HG03439 (cell line): ENCODE results near the gene LLPH.
A peak's percentile ranks its signal among the peaks of the same experiment; 100 is the strongest.

Experiments used
- ATAC-seq: cut with Tn5 transposase; IDR thresholded peaks from one replicate; pipeline ENCODE4 v1.9.1; 2021; ENCODE audit warnings: mild to moderate bottlenecking, moderate library complexity; ENCODE audit not compliant: unreplicated experiment

The LLPH gene

GRCh38 chr12:66143868-66144267, 13.3 kb upstream of the LLPH start:
- no peak for ATAC-seq

GRCh38 chr12:66142826-66143225, 12.3 kb upstream of the LLPH start:
- ATAC-seq, result no peak

GRCh38 chr12:66141299-66141698, 10.7 kb upstream of the LLPH start:
- ATAC-seq, result no peak

GRCh38 chr12:66140731-66141130, 10.2 kb upstream of the LLPH start:
- ATAC-seq, result no peak

- no peak for ATAC-seq
Measured at GRCh38 chr12:66139328-66139727, 8.8 kb upstream of the LLPH start.

- ATAC-seq, result no peak
Measured at GRCh38 chr12:66137937-66138336, 7.4 kb upstream of the LLPH start.

- no peak for ATAC-seq
Measured at GRCh38 chr12:66132408-66132807, 1.9 kb upstream of the LLPH start.

GRCh38 chr12:66131067-66131688, 628 bp upstream of the LLPH start:
- peak; percentile 15 for ATAC-seq

- no peak for ATAC-seq
Measured at GRCh38 chr12:66129934-66130266, 650 bp downstream of the LLPH start.

GRCh38 chr12:66127650-66128049, 2.9 kb downstream of the LLPH start:
- ATAC-seq, result no peak

GRCh38 chr12:66120477-66120876, 10.1 kb downstream of the LLPH start:
- no peak for ATAC-seq

GRCh38 chr12:66119870-66120241, 10.7 kb downstream of the LLPH start:
- ATAC-seq, result no peak

- ATAC-seq, result no peak
Measured at GRCh38 chr12:66119229-66119869, 11.2 kb downstream of the LLPH start.

GRCh38 chr12:66118240-66118891, 12.2 kb downstream of the LLPH start:
- no peak for ATAC-seq

- no peak for ATAC-seq
Measured at GRCh38 chr12:66117242-66117641, 13.3 kb downstream of the LLPH start.

GRCh38 chr12:66115071-66115600, 15.4 kb downstream of the LLPH start:
- no peak for ATAC-seq

- ATAC-seq, result no peak
Measured at GRCh38 chr12:66113471-66113870, 17.1 kb downstream of the LLPH start.

GRCh38 chr12:66111605-66112004, 18.9 kb downstream of the LLPH start:
- no peak for ATAC-seq

- ATAC-seq, result no peak
Measured at GRCh38 chr12:66109056-66109455, 21.5 kb downstream of the LLPH start.

GRCh38 chr12:66108386-66108785, 22.2 kb downstream of the LLPH start:
- no peak for ATAC-seq

- peak; percentile 96 for ATAC-seq
Measured at GRCh38 chr12:66107451-66107915, 23.1 kb downstream of the LLPH start.
